Adrenal gland (tissue), 12 donors: ENCODE data around the gene RCE1. TPM values are rescaled to one million over a fixed set of nuclear protein-coding genes. Genes with fewer than 3 reads are reported as not detected.

Source experiments
- DNase-seq, 7 donors: peaks; one replicate each; pipeline ENCODE4 v3.0.0-alpha.2; 2019 to 2020
- H3K27ac ChIP-seq, 5 donors: fragments of 200-600 bp; sonication (generic) in 4 of 5; 1 replicate in 3 of 5; 2 replicates in 2 of 5; pipeline versions ENCODE4 v1.5.1 to v1.8.0; 2016 to 2020; ENCODE audit warnings: mild to moderate bottlenecking in 1 of 5
- H3K27me3 ChIP-seq: fragments of 200-600 bp; 2 replicates; pipeline ENCODE4 v1.8.0; 2021
- H3K36me3 ChIP-seq, 2 donors: fragments of 200-600 bp; replicated peaks in 1 of 2; 1 replicate in 1 of 2; 2 replicates in 1 of 2; pipeline versions ENCODE4 v1.5.1 to v1.8.0; 2018 to 2022
- H3K4me1 ChIP-seq, 2 donors: fragments of 200-600 bp; replicated peaks in 1 of 2; 1 replicate in 1 of 2; 2 replicates in 1 of 2; pipeline versions ENCODE4 v1.5.1 to v1.8.0; 2018 to 2021
- H3K4me3 ChIP-seq, 4 donors: fragments of 200-600 bp; sonication (generic) in 3 of 4; one replicate each; pipeline ENCODE4 v1.5.1; 2016 to 2018
- H3K9me3 ChIP-seq, 3 donors: fragments of 200-600 bp; sonication (generic) in 1 of 3; replicated peaks in 1 of 3; 1 replicate in 2 of 3; 2 replicates in 1 of 3; pipeline versions ENCODE4 v1.5.1 to v1.8.0; 2016 to 2021
- CTCF ChIP-seq, 6 experiments: fragments of 450-650 bp in 4 of 6; fragments of 200-600 bp in 2 of 6; sonication (generic) in 1 of 6; IDR thresholded peaks; 1 replicate in 5 of 6; 2 replicates in 1 of 6; pipeline versions ENCODE4 v1.5.1 to v1.8.0; 2016 to 2021; ENCODE audit warnings: antibody characterized with exemption in 6 of 6, mild to moderate bottlenecking in 2 of 6, moderate library complexity in 1 of 6
- POLR2A ChIP-seq, 2 donors: fragments of 450-650 bp; IDR thresholded peaks; one replicate each; pipeline ENCODE4 v1.6.1; 2017; ENCODE audit warnings: antibody characterized with exemption in 2 of 2, mild to moderate bottlenecking in 2 of 2, moderate library complexity in 1 of 2
- WGBS, 4 donors: extraction: QIAGEN DNeasy Blood & Tissue Kit in 2 of 4; methylation state at CpG; one replicate each; pipeline versions ENCODE4 v1.1.5 to v1.1.7; 2013 to 2017; 5-methylcytosine and 5-hydroxymethylcytosine counted together
- intact Hi-C, 2 donors: fragments of 100-400 bp; cut with DNase I; formaldehyde crosslinking; loops; one replicate each; pipeline versions ENCODE4 v1.14.1 to v1.15.0; 2022 to 2023
- polyA plus RNA-seq, 3 donors: library from polyadenylated mRNA; stranded (reverse); fragments of 200-250 nt in 2 of 3; fragments of 350-450 nt in 1 of 3; fragmentation: Illumina TruSeq in 1 of 3; extraction: RNeasy Lipid Tissue Mini Kit (QIAGEN cat#74804) in 1 of 3; gene quantifications; one replicate each; pipeline ENCODE4 v1.2.3, GENCODE V29; 2013 to 2014
- total RNA-seq, 9 donors: library from RNA; depleted of rRNA in 4 of 9; stranded (reverse); fragments of >200 nt in 4 of 9; fragments of 120-200 nt in 1 of 9; fragmentation: NEBNext Ultra II Directional in 1 of 9; extraction: Animal tissue kit (Norgen Biotek cat#: 25700) in 1 of 9; gene quantifications; one replicate each; pipeline versions ENCODE4 v1.1.0 to v1.2.4, GENCODE V29; 2013 to 2023
- donor health status: healthy with polysubstance abuse.
- donor health status: Bipolar disorder and iron deficiency.
- donor health status: DM: yes; HTN: yes; CAD: no.
- donor health status: DM: no; HTN: no; CAD: no.
- donor health status: DM: no; HTN: no; CAD: no.
- donor health status: DM: yes; HTN: yes; CAD: no.

Gene RCE1
- total and polyA plus RNA-seq, 12 donors: 5.2 to 24.8 (median 18.0) TPM

GRCh38 chr11:66848671-66849500, 5.6 kb downstream of the RCE1 start:
- intact Hi-C loops: no loop called here
- WGBS, 4 donors: 85 to 100% (median 92%) methylated on average over 2 to 28 of the region's 28 CpGs
- TF ChIP-seq CTCF (IDR thresholded peaks at IDR 0.05) (no peak), POLR2A (IDR thresholded peaks at IDR 0.05) (no peak)
- H3K27me3 ChIP-seq: no peaks in the 10 kb centered on the region
- H3K9me3 ChIP-seq: no peaks in the 10 kb centered on the region
- peaks cover 0 to 36% of the 10 kb centered on the region in 2 donors for H3K36me3 ChIP-seq
- H3K4me3 ChIP-seq: no peak overlapping the region
- H3K27ac ChIP-seq: no peak overlapping the region
- H3K4me1 ChIP-seq: peaks cover 4 to 9% of the 10 kb centered on the region in 2 donors
- DNase-seq: peak in 5 of 7 donors; percentile 12 to 52 (median 25)

- peak in 3 of 7 donors; percentile 15 to 24 (median 17) for DNase-seq
- Histone ChIP-seq H3K9me3 (no peaks in the 10 kb centered on the region), H3K27ac (no peak overlapping the region), H3K36me3 (peaks cover 0 to 33% of the 10 kb centered on the region in 2 donors), H3K27me3 (no peaks in the 10 kb centered on the region), H3K4me1 (peaks cover 0 to 1% of the 10 kb centered on the region in 2 donors), H3K4me3 (no peak overlapping the region)
- TF ChIP-seq POLR2A (IDR thresholded peaks at IDR 0.05) (no peak), CTCF (IDR thresholded peaks at IDR 0.05) (no peak)
- WGBS, 4 donors: 88 to 92% (median 91%) methylated on average over 13 to 22 of the region's 22 CpGs
- intact Hi-C loops: no loop called here
These were observed 6.4 kb downstream of the RCE1 start for GRCh38 chr11:66849501-66850234.

GRCh38 chr11:66850235-66850587, 7.0 kb downstream of the RCE1 start:
- H3K27me3 ChIP-seq: no peaks in the 10 kb centered on the region
- no peak overlapping the region for H3K4me3 ChIP-seq
- H3K9me3 ChIP-seq: no peaks in the 10 kb centered on the region
- H3K36me3 ChIP-seq: peaks cover 0 to 28% of the 10 kb centered on the region in 2 donors
- no peak for TF ChIP-seq POLR2A (IDR thresholded peaks at IDR 0.05)
- no peak for TF ChIP-seq CTCF (IDR thresholded peaks at IDR 0.05)
- DNase-seq: peak in 1 of 7 donors; percentile 23
- no peaks in the 10 kb centered on the region for H3K4me1 ChIP-seq
- whole genome bisulfite sequencing, 4 donors: 91 to 98% (median 93%) methylated on average over 8 to 10 of the region's 10 CpGs
- intact Hi-C loops: no loop called here
- no peak overlapping the region for H3K27ac ChIP-seq

- no peaks in the 10 kb centered on the region for H3K9me3 ChIP-seq
- intact Hi-C loops: no loop called here
- H3K27me3 ChIP-seq: no peaks in the 10 kb centered on the region
- WGBS, 4 donors: 92 to 94% (median 93%) methylated on average over 13 to 23 of the region's 23 CpGs
- DNase-seq: peak in 3 of 7 donors; percentile 17 to 27 (median 23)
- no peak overlapping the region for H3K27ac ChIP-seq
- H3K36me3 ChIP-seq: peaks cover 0 to 23% of the 10 kb centered on the region in 2 donors
- no peak overlapping the region for H3K4me3 ChIP-seq
- H3K4me1 ChIP-seq: peaks cover 4% of the 10 kb centered on the region in 2 donors
- no peak for TF ChIP-seq POLR2A (IDR thresholded peaks at IDR 0.05)
- no peak for TF ChIP-seq CTCF (IDR thresholded peaks at IDR 0.05)
These were observed 7.5 kb downstream of the RCE1 start for GRCh38 chr11:66850588-66851238.
